Measurements from ENCODE around the gene USP6.

GRCh38 chr17:5100832-5101231 is 15.0 kb upstream of the USP6 start:
- TF ChIP-seq POLR2A (IDR thresholded peaks at IDR 0.05) (no peak), CTCF (IDR thresholded peaks at IDR 0.05) (no peak)

Measured in right lobe of liver (tissue), 4 donors.